ENCODE measurements around the gene ANXA11.

DNA sequence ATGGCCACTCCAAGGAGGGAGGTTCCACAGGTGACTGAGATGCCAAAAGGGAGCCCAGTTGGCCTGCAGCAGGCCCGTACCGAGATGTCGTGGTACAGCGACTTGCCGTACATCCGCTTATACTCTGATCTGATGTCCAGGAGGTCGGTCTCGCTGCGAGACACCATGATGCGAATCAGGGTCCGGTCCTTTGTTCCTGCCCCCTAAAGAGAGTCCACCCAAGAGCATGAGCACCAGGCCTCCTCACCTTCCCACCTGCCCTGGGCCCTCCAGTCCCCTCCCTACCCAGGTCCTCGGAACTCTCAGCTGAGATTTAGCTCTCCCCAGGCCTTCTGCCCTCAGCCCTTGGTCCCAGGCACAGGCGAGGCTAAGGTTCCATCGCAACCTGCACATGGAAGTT lies 47.8 kb downstream of the ANXA11 start:
- TF ChIP-seq, protein P1, sequence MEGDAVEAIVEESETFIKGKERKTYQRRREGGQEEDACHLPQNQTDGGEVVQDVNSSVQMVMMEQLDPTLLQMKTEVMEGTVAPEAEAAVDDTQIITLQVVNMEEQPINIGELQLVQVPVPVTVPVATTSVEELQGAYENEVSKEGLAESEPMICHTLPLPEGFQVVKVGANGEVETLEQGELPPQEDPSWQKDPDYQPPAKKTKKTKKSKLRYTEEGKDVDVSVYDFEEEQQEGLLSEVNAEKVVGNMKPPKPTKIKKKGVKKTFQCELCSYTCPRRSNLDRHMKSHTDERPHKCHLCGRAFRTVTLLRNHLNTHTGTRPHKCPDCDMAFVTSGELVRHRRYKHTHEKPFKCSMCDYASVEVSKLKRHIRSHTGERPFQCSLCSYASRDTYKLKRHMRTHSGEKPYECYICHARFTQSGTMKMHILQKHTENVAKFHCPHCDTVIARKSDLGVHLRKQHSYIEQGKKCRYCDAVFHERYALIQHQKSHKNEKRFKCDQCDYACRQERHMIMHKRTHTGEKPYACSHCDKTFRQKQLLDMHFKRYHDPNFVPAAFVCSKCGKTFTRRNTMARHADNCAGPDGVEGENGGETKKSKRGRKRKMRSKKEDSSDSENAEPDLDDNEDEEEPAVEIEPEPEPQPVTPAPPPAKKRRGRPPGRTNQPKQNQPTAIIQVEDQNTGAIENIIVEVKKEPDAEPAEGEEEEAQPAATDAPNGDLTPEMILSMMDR (IDR thresholded peaks at IDR 0.05; ENCODE audit: insufficient read depth, low read depth, low read length), result no peak
- TF ChIP-seq EZH2 (IDR thresholded peaks at IDR 0.05; ENCODE audit: insufficient read depth, low read length), result no peak

Measured in astrocyte (in vitro differentiated cells and primary cell).